ENCODE results near the gene P4HB. TPM values are rescaled to one million over a fixed set of nuclear protein-coding genes. Genes with fewer than 3 reads are reported as not detected.

P4HB gene
- total RNA-seq, 3 donors from 2014 or later, result 354 to 727 (median 491) TPM

DNA sequence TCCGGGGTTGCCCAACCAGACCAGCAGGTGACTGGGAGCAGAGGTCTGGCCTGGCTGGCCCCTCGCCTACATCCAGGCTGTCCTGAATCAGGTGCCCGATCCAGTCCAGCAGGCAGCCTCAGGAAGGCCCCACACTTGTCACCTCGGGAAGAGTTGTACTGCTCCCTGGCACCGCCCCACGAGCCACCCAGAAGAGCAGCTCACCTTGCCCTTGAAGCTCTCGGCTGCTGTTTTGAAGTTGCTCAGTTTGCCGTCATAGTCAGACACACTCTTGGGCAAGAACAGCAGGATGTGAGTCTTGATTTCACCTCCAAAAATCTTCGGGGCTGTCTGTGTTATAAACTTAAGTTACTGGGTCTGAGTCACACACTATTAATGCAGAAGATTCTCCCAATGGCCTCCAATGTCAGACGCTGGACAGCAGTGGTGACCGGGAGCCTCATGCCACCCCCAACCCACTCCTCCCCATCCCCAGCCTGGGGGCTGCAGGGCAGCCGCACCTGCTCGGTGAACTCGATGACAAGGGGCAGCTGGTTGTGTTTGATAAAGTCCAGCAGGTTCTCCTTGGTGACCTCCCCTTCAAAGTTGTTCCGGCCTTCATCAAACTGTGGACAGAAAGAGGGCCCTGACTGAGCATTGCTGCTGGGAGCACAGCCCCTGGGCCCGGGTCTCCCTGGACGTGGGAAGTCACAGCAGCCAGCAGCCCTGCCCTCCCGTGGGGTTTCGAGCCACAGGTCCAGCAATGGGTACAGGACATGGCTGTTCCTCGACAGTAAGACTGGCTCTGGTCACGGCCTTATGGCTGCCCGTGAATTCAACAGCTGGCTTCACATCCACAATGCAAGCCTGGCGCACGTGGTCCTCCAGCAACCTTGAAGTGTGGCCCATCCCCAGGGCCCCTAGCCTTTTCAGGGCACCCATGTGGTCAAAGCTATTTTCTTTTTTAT lies 13.3 kb downstream of the P4HB start:
- DNase-seq (no peak), ATAC-seq (no peak)
- intact Hi-C loops (cut with DNase I, micrococcal nuclease), result no loop called here
- no peaks in the 10 kb centered on the region for H3K9me3 ChIP-seq
- H3K4me1 ChIP-seq (ENCODE audit: low read depth), result no peaks in the 10 kb centered on the region
- TF ChIP-seq, protein P1, sequence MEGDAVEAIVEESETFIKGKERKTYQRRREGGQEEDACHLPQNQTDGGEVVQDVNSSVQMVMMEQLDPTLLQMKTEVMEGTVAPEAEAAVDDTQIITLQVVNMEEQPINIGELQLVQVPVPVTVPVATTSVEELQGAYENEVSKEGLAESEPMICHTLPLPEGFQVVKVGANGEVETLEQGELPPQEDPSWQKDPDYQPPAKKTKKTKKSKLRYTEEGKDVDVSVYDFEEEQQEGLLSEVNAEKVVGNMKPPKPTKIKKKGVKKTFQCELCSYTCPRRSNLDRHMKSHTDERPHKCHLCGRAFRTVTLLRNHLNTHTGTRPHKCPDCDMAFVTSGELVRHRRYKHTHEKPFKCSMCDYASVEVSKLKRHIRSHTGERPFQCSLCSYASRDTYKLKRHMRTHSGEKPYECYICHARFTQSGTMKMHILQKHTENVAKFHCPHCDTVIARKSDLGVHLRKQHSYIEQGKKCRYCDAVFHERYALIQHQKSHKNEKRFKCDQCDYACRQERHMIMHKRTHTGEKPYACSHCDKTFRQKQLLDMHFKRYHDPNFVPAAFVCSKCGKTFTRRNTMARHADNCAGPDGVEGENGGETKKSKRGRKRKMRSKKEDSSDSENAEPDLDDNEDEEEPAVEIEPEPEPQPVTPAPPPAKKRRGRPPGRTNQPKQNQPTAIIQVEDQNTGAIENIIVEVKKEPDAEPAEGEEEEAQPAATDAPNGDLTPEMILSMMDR (IDR thresholded peaks at IDR 0.05), result no peak
- no peak overlapping the region for H3K4me3 ChIP-seq
- peaks cover 24% of the 10 kb centered on the region for H3K36me3 ChIP-seq (ENCODE audit: low read depth)

GRCh38 chr17:81845881-81846742 lies 14.2 kb downstream of the P4HB start:
- H3K4me3 ChIP-seq, result no peak overlapping the region
- ATAC-seq (no peak), DNase-seq (no peak)
- H3K36me3 ChIP-seq (ENCODE audit: low read depth), result peaks cover 20% of the 10 kb centered on the region
- intact Hi-C loops (cut with DNase I, micrococcal nuclease), result no loop called here
- H3K9me3 ChIP-seq, result no peaks in the 10 kb centered on the region
- TF ChIP-seq, protein P1 (IDR thresholded peaks at IDR 0.05), result no peak
- H3K4me1 ChIP-seq (ENCODE audit: low read depth), result no peaks in the 10 kb centered on the region

- H3K4me1 ChIP-seq (ENCODE audit: low read depth), result no peaks in the 10 kb centered on the region
- no peaks in the 10 kb centered on the region for H3K9me3 ChIP-seq
- DNase-seq (no peak), ATAC-seq (no peak)
- peaks cover 20% of the 10 kb centered on the region for H3K36me3 ChIP-seq (ENCODE audit: low read depth)
- no peak overlapping the region for H3K4me3 ChIP-seq
- TF ChIP-seq, protein P1 (IDR thresholded peaks at IDR 0.05), result no peak
- intact Hi-C loops (cut with DNase I, micrococcal nuclease), result no loop called here
These were observed 15.0 kb downstream of the P4HB start for GRCh38 chr17:81845361-81845760.

- TF ChIP-seq, protein P1 (IDR thresholded peaks at IDR 0.05), result no peak
- intact Hi-C loops (cut with DNase I, micrococcal nuclease), result no loop called here
- DNase-seq (no peak), ATAC-seq (no peak)
- Histone ChIP-seq H3K4me1 (ENCODE audit: low read depth) (no peaks in the 10 kb centered on the region), H3K9me3 (no peaks in the 10 kb centered on the region), H3K36me3 (ENCODE audit: low read depth) (peaks cover 20% of the 10 kb centered on the region), H3K4me3 (no peak overlapping the region)
These were observed 15.4 kb downstream of the P4HB start for GRCh38 chr17:81844887-81845286.

DNA sequence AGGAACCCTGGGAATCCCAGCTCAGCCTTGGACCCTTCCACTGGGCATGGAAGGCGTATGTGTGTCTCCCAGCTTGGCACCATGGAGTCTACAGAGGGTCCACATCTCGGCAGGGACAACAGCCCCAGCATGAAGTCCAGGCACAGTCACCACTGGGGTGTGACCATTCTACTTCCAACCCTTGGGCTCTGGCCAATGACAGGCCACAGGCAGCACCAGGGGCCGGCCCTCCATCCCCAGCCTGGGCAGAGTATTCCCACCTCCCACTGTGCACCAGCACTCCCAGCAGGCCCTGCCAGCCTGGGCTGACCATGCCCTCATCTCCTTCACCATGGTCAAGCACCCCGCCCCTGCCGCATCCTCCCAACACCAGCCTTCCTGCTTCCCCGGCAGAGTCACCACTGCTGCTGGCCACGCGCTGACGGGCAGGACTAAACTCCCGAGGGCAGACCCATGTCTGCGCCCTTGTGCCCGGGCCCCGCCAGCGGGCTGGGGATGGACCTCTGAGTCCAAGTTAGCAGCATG lies 15.9 kb downstream of the P4HB start:
- intact Hi-C loops (cut with DNase I, micrococcal nuclease), result no loop called here

More for the DNA sequence above, 15.9 kb downstream of the P4HB start:
- Histone ChIP-seq H3K4me1 (ENCODE audit: low read depth) (no peaks in the 10 kb centered on the region), H3K9me3 (no peaks in the 10 kb centered on the region), H3K36me3 (ENCODE audit: low read depth) (peaks cover 20% of the 10 kb centered on the region), H3K4me3 (no peak overlapping the region)
- no peak for DNase-seq
- TF ChIP-seq, protein P1 (IDR thresholded peaks at IDR 0.05), result no peak
- no peak for ATAC-seq
